Esophagus muscularis mucosa (tissue), 4 donors: Measurements from ENCODE around the gene ZER1. TPM values are rescaled to one million over a fixed set of nuclear protein-coding genes. Genes with fewer than 3 reads are reported as not detected.
A peak's percentile ranks its signal among the peaks of the same experiment; 100 is the strongest.

Experiments used
- DNase-seq: peaks from one replicate; pipeline ENCODE4 v3.0.0-alpha.2; 2017; ENCODE audit errors: extremely low spot score
- H3K27ac ChIP-seq, 4 donors: fragments of 200-600 bp; sonication (generic); replicated peaks in 1 of 4; 1 replicate in 3 of 4; 2 replicates in 1 of 4; pipeline ENCODE4 v1.5.1; 2016 to 2019; ENCODE audit warnings: mild to moderate bottlenecking in 1 of 4
- H3K27me3 ChIP-seq, 4 donors: fragments of 200-600 bp; sonication (generic); one replicate each; pipeline versions ENCODE4 v1.5.1 to v1.6.0; 2016 to 2019
- H3K36me3 ChIP-seq, 4 donors: fragments of 200-600 bp; sonication (generic); one replicate each; pipeline ENCODE4 v1.5.1; 2016 to 2019
- H3K4me1 ChIP-seq, 4 donors: fragments of 200-600 bp; sonication (generic); one replicate each; pipeline ENCODE4 v1.5.1; 2016 to 2019
- H3K4me3 ChIP-seq, 4 donors: fragments of 200-600 bp; sonication (generic); 1 replicate in 2 of 4; 2 replicates in 2 of 4; pipeline ENCODE4 v1.5.1; 2016 to 2019; ENCODE audit warnings: mild to moderate bottlenecking in 4 of 4, moderate library complexity in 1 of 4
- H3K9me3 ChIP-seq, 4 donors: fragments of 200-600 bp; sonication (generic); 1 replicate in 3 of 4; 2 replicates in 1 of 4; pipeline ENCODE4 v1.5.1; 2016 to 2019
- EP300 ChIP-seq: sonication (generic); formaldehyde crosslinking; IDR thresholded peaks from one replicate; pipeline ENCODE4 v1.6.1; 2017; ENCODE audit warnings: antibody characterized with exemption
- POLR2A ChIP-seq: fragments of 450-650 bp; IDR thresholded peaks from one replicate; pipeline ENCODE4 v1.6.1; 2017; ENCODE audit warnings: antibody characterized with exemption, moderate library complexity, mild to moderate bottlenecking, low read depth
- POLR2AphosphoS5 ChIP-seq, 2 donors: sonication (generic); formaldehyde crosslinking; IDR thresholded peaks; one replicate each; pipeline ENCODE4 v1.6.1; 2017; ENCODE audit warnings: antibody characterized with exemption in 2 of 2
- WGBS: methylation state at CpG from one replicate; pipeline ENCODE4 v1.1.5; 2018; 5-methylcytosine and 5-hydroxymethylcytosine counted together
- intact Hi-C: fragments of 100-400 bp; cut with DNase I; formaldehyde crosslinking; loops from one replicate; pipeline ENCODE4 v1.15.1; 2023
- total RNA-seq, 4 donors: library from RNA; depleted of rRNA; stranded (reverse); fragments of >200 nt; gene quantifications; one replicate each; pipeline versions ENCODE4 v1.1.0 to v1.2.1, GENCODE V29; 2016
- TF ChIP-seq, protein P1 (sequence below), 3 experiments: fragments of 200-600 bp in 2 of 3; fragments of 450-650 bp in 1 of 3; sonication (generic) in 2 of 3; IDR thresholded peaks; one replicate each; pipeline ENCODE4 v1.5.1; 2017 to 2019; ENCODE audit warnings: antibody characterized with exemption in 3 of 3, mild to moderate bottlenecking in 2 of 3, moderate library complexity in 1 of 3

Gene ZER1
- total RNA-seq: 100 to 1,000 TPM in 1 of 4 donors, 10 to 100 TPM in 3; 56.5 to 114 (median 79.4) TPM

DNA sequence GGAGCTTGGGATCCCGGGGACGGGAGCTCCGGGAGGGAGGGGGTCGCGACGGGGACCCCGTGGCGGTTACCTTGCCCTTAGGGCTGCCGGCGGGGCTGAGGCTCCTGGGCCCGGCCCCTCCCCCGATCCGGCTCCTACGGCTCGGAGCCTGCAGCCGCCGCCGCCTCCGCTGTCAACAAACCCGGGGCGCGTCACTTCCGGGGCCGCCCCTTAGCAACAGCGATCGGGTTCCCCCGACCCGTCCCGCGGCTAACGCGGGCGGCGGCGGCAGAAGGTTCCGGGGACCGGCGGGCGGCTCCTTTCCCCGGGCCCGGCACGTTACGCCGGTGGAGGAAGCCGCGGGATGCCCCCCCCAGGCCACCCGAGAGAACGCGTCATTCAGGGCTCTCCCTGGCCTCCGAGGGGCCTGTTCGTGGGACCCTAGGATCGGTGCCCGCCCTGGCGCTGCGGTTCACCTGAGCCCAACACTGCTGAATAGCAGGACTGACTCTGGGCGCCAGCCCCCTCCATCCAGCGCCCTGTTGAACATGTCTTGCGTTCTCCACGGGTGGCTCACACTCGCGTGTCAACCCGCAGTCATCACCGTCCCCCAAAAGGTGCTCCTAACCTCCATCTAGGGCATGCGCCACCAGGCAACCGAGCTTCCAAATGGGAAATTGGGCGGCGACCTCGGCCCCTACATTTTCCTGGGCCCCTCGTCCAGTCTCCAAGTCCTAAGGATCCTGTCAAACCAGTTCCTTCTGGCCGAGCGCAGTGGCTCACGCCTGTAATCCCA lies at the start of gene ZER1:
ZER1 (minus strand) TSS at position 183 of the 775 bp plus-strand sequence. CDS start 16,362 bp downstream, outside the sequence.
- Histone ChIP-seq H3K27ac (peak within 1 kb of the TSS; percentile 89 to 94 (median 92)), H3K4me3 (peak within 1 kb of the TSS; percentile 76 to 98 (median 86)), H3K27me3 (no peaks in the 10 kb centered on the region), H3K4me1 (peaks cover 27 to 41% (median 32%) of the 10 kb centered on the region in 4 donors), H3K36me3 (peaks cover 0 to 10% (median 9%) of the 10 kb centered on the region in 4 donors), H3K9me3 (peaks cover 0 to 5% (median 0%) of the 10 kb centered on the region in 4 donors)
- intact Hi-C loops: no loop called here
- peak; percentile 98 for DNase-seq
- WGBS: 2% methylated on average over 9 of the region's 72 CpGs
- TF ChIP-seq POLR2A (peak; percentile 63), POLR2AphosphoS5 (IDR thresholded peaks at IDR 0.05) (peak; percentile 89 to 95), EP300 (no peak)
- TF ChIP-seq, protein P1, sequence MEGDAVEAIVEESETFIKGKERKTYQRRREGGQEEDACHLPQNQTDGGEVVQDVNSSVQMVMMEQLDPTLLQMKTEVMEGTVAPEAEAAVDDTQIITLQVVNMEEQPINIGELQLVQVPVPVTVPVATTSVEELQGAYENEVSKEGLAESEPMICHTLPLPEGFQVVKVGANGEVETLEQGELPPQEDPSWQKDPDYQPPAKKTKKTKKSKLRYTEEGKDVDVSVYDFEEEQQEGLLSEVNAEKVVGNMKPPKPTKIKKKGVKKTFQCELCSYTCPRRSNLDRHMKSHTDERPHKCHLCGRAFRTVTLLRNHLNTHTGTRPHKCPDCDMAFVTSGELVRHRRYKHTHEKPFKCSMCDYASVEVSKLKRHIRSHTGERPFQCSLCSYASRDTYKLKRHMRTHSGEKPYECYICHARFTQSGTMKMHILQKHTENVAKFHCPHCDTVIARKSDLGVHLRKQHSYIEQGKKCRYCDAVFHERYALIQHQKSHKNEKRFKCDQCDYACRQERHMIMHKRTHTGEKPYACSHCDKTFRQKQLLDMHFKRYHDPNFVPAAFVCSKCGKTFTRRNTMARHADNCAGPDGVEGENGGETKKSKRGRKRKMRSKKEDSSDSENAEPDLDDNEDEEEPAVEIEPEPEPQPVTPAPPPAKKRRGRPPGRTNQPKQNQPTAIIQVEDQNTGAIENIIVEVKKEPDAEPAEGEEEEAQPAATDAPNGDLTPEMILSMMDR (IDR thresholded peaks at IDR 0.05): peak in 1 of 3 experiments; percentile 22

DNA sequence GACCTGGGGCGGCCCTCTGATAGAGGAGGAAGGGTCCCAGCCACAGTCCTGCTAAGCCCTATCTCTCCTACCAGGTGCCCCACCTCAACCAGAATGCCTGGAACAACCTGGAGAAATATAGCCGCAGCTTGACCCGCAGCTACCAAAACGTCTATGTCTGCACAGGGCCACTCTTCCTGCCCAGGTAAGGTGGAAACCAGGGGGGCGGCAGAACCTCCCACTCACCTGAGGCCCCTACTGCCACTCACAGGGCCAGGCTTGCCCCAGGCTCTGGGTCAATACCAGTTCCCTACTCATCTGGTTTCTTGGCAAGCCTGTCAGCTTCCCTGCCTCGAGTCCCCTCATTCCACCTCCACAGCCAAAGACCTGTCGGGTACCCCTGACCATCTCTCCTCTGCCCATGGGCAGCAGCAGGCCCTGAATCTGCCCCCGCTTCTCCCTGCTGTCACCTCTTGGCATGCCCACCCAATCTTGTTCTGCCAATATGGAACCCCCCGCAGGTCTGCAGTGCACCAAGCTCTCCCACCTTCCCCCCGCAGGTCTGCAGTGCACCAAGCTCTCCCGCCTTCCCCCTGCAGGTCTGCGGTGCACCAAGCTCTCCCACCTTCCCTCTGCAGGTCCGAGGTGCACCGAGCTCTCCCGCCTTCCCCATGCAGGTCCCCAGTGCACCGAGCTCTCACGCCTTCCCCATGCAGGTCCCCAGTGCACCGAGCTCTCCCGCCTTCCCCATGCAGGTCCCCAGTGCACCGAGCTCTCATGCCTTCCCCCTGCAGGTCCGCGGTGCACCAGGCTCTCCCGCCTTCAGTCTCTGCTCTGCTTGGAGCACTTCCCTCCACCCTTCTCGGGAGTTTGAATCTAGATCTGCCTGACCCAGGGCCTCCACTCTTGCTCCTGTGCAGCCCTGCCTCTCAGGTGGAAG lies 49.2 kb upstream of the ZER1 start:
- H3K9me3 ChIP-seq: no peaks in the 10 kb centered on the region
- no peak for DNase-seq
- H3K27me3 ChIP-seq: no peaks in the 10 kb centered on the region
- TF ChIP-seq, protein P1 (IDR thresholded peaks at IDR 0.05): no peak
- TF ChIP-seq EP300: no peak
- TF ChIP-seq POLR2AphosphoS5 (IDR thresholded peaks at IDR 0.05): no peak
- no peak for TF ChIP-seq POLR2A
- intact Hi-C loops: no loop called here
- no peak overlapping the region for H3K27ac ChIP-seq
- H3K36me3 ChIP-seq: peaks cover 12 to 57% (median 53%) of the 10 kb centered on the region in 4 donors
- 88% methylated on average over 20 of the region's 24 CpGs for WGBS
- H3K4me1 ChIP-seq: peaks cover 13 to 22% (median 17%) of the 10 kb centered on the region in 4 donors
- H3K4me3 ChIP-seq: no peak overlapping the region

- intact Hi-C loops: no loop called here
- WGBS: 69% methylated on average over 14 of the region's 18 CpGs
- H3K4me1 ChIP-seq: peaks cover 13 to 22% (median 17%) of the 10 kb centered on the region in 4 donors
- no peaks in the 10 kb centered on the region for H3K9me3 ChIP-seq
- H3K4me3 ChIP-seq: peak overlapping the region; percentile 62 to 88 (median 80)
- no peak for DNase-seq
- no peaks in the 10 kb centered on the region for H3K27me3 ChIP-seq
- TF ChIP-seq EP300 (no peak), POLR2AphosphoS5 (IDR thresholded peaks at IDR 0.05) (peak; percentile 52 to 58)
- peak overlapping the region; percentile 87 to 94 (median 91) for H3K27ac ChIP-seq
- peaks cover 9 to 48% (median 44%) of the 10 kb centered on the region in 4 donors for H3K36me3 ChIP-seq
Observed at GRCh38 chr9:128819716-128820664, 48.3 kb upstream of the ZER1 start.

- H3K4me3 ChIP-seq: peak overlapping the region; percentile 62 to 88 (median 80)
- peaks cover 9 to 39% (median 36%) of the 10 kb centered on the region in 4 donors for H3K36me3 ChIP-seq
- H3K27me3 ChIP-seq: no peaks in the 10 kb centered on the region
- H3K9me3 ChIP-seq: no peaks in the 10 kb centered on the region
- peaks cover 13 to 22% (median 17%) of the 10 kb centered on the region in 4 donors for H3K4me1 ChIP-seq
- TF ChIP-seq POLR2A (no peak), EP300 (no peak), POLR2AphosphoS5 (IDR thresholded peaks at IDR 0.05) (no peak)
- TF ChIP-seq, protein P1 (IDR thresholded peaks at IDR 0.05): no peak
- intact Hi-C loops: no loop called here
- no peak for DNase-seq
- peak overlapping the region; percentile 87 to 94 (median 91) for H3K27ac ChIP-seq
- WGBS: 50% methylated on average over 9 of the region's 90 CpGs
Observed at GRCh38 chr9:128818839-128819715, 47.4 kb upstream of the ZER1 start.
